ENCODE data around the gene KDM3B.

DNA sequence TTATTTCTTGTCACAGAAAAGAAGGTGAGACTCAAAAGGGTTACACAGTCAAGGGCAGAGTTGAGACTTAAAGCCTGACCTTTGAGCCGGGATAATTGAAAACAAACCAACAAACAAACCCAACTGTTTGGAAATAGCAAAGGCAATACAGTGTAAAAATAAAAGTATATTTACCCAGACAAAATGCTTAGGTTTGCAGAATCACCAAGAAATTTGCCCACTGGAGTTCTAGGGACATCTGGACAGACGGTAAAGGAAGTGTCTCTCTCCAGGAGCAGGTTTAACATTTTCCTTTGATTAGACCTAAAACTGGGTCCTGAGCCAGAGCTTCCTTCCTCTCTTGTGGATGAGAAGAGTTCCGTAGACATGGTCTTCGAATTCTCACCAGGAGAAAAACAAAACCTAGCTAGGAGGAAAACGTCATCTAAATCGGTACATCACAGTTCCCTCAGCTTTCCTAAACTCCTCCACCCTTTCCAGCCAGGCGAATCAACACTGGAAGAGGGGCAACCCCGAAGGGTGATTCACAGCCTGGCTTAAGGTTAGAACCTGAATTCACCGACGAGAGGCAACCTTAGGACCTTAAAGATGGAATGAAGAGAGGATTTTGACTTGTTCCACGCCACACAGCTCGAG lies 21.6 kb upstream of the KDM3B start:
- TF ChIP-seq, protein P1, sequence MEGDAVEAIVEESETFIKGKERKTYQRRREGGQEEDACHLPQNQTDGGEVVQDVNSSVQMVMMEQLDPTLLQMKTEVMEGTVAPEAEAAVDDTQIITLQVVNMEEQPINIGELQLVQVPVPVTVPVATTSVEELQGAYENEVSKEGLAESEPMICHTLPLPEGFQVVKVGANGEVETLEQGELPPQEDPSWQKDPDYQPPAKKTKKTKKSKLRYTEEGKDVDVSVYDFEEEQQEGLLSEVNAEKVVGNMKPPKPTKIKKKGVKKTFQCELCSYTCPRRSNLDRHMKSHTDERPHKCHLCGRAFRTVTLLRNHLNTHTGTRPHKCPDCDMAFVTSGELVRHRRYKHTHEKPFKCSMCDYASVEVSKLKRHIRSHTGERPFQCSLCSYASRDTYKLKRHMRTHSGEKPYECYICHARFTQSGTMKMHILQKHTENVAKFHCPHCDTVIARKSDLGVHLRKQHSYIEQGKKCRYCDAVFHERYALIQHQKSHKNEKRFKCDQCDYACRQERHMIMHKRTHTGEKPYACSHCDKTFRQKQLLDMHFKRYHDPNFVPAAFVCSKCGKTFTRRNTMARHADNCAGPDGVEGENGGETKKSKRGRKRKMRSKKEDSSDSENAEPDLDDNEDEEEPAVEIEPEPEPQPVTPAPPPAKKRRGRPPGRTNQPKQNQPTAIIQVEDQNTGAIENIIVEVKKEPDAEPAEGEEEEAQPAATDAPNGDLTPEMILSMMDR (IDR thresholded peaks at IDR 0.05): no peak
- no peak for TF ChIP-seq POLR2A (IDR thresholded peaks at IDR 0.05)

Measured in uterus (tissue), 2 donors.